Gastroesophageal sphincter (tissue), 3 donors: ENCODE data around the gene SLC25A21.

Source experiments
- EP300 ChIP-seq: sonication (generic); formaldehyde crosslinking; IDR thresholded peaks from one replicate; pipeline ENCODE4 v1.6.1; 2017; ENCODE audit warnings: antibody characterized with exemption, mild to moderate bottlenecking
- POLR2A ChIP-seq, 2 donors: fragments of 450-650 bp; IDR thresholded peaks; one replicate each; pipeline ENCODE4 v1.6.1; 2017; ENCODE audit warnings: antibody characterized with exemption in 2 of 2, mild to moderate bottlenecking in 2 of 2, moderate library complexity in 1 of 2
- POLR2AphosphoS5 ChIP-seq: sonication (generic); formaldehyde crosslinking; IDR thresholded peaks from one replicate; pipeline ENCODE4 v1.6.1; 2017; ENCODE audit warnings: antibody characterized with exemption
- TF ChIP-seq, protein P1 (sequence below), 4 experiments: fragments of 200-600 bp in 2 of 4; fragments of 450-650 bp in 2 of 4; sonication (generic) in 1 of 4; IDR thresholded peaks; one replicate each; pipeline ENCODE4 v1.5.1; 2017 to 2019; ENCODE audit warnings: antibody characterized with exemption in 4 of 4, mild to moderate bottlenecking in 2 of 4, moderate library complexity in 2 of 4

DNA sequence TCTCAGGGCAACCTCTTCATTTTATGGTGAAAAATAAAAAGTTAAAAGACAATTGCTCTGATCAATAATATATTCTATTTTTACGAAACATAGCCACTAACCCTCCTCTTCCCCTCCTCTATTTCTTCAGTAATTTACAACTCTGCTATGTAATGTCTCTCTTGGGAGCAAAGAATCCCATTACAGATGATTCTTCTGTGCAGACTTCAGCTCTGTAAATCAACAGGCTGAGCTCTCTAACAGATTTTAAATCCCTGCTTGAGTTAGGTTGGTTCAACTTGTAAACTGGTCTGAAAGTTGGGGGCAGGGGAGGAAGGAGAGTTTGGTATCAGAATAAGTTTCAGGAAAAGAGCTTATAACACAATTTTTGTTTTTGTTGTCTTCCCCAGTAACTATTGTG, 151.0 kb downstream of the SLC25A21 start:
- TF ChIP-seq, protein P1, sequence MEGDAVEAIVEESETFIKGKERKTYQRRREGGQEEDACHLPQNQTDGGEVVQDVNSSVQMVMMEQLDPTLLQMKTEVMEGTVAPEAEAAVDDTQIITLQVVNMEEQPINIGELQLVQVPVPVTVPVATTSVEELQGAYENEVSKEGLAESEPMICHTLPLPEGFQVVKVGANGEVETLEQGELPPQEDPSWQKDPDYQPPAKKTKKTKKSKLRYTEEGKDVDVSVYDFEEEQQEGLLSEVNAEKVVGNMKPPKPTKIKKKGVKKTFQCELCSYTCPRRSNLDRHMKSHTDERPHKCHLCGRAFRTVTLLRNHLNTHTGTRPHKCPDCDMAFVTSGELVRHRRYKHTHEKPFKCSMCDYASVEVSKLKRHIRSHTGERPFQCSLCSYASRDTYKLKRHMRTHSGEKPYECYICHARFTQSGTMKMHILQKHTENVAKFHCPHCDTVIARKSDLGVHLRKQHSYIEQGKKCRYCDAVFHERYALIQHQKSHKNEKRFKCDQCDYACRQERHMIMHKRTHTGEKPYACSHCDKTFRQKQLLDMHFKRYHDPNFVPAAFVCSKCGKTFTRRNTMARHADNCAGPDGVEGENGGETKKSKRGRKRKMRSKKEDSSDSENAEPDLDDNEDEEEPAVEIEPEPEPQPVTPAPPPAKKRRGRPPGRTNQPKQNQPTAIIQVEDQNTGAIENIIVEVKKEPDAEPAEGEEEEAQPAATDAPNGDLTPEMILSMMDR (IDR thresholded peaks at IDR 0.05): no peak
- TF ChIP-seq POLR2A (IDR thresholded peaks at IDR 0.05) (no peak), POLR2AphosphoS5 (no peak), EP300 (no peak)
